Heart right ventricle (tissue), 16 donors: ENCODE data around the gene GTF3C6. TPM values are rescaled to one million over a fixed set of nuclear protein-coding genes. Genes with fewer than 3 reads are reported as not detected.
"Not testable (repeated sequence)": the region's sequence is repeated elsewhere in the genome, so short reads cannot be mapped to it uniquely, and the experiment has no call there.

ENCODE experiments used
- ATAC-seq, 8 donors: fragments of 200-7000 bp; cut with Tn5 transposase; one replicate each; pipeline ENCODE4 v1.9.1; 2020; ENCODE audit warnings: mild to moderate bottlenecking in 8 of 8, moderate library complexity in 8 of 8, moderate number of reproducible peaks in 1 of 8
- DNase-seq, 2 donors: peaks; one replicate each; pipeline ENCODE4 v3.0.0-alpha.2; 2020
- H3K27ac ChIP-seq, 10 donors: fragments of 200-600 bp; sonication (generic) in 2 of 10; one replicate each; pipeline versions ENCODE4 v1.5.0 to v1.8.0; 2020 to 2022; ENCODE audit warnings: mild to moderate bottlenecking in 3 of 10
- H3K27me3 ChIP-seq, 7 donors: fragments of 200-600 bp; one replicate each; pipeline ENCODE4 v1.8.0; 2021 to 2022; ENCODE audit warnings: mild to moderate bottlenecking in 2 of 7
- H3K36me3 ChIP-seq, 9 donors: fragments of 200-600 bp; sonication (generic) in 1 of 9; one replicate each; pipeline versions ENCODE4 v1.5.0 to v1.8.0; 2020 to 2022; ENCODE audit warnings: mild to moderate bottlenecking in 2 of 9
- H3K4me1 ChIP-seq, 9 donors: fragments of 200-600 bp; sonication (generic) in 1 of 9; one replicate each; pipeline versions ENCODE4 v1.5.0 to v1.8.0; 2020 to 2022; ENCODE audit warnings: mild to moderate bottlenecking in 4 of 9
- H3K4me3 ChIP-seq, 10 donors: fragments of 200-600 bp; sonication (generic) in 2 of 10; one replicate each; pipeline versions ENCODE4 v1.5.0 to v1.8.0; 2020 to 2022; ENCODE audit warnings: mild to moderate bottlenecking in 7 of 10, moderate library complexity in 2 of 10
- H3K9me3 ChIP-seq, 11 donors: fragments of 200-600 bp in 10 of 11; sonication (generic) in 2 of 11; one replicate each; pipeline versions ENCODE4 v1.5.0 to v1.8.0; 2013 to 2022; ENCODE audit warnings: mild to moderate bottlenecking in 2 of 11, control low read depth in 1 of 11, moderate library complexity in 1 of 11
- CTCF ChIP-seq, 9 donors: fragments of 200-600 bp; sonication (generic) in 2 of 9; IDR thresholded peaks; one replicate each; pipeline versions ENCODE4 v1.5.0 to v1.8.0; 2021 to 2022; ENCODE audit warnings: antibody characterized with exemption in 9 of 9, mild to moderate bottlenecking in 5 of 9, moderate library complexity in 1 of 9
- WGBS, 2 donors: extraction: QIAGEN DNeasy Blood & Tissue Kit; methylation state at CpG; one replicate each; pipeline ENCODE4 v1.1.7; 2013; ENCODE audit warnings: inconsistent platforms in 1 of 2; 5-methylcytosine and 5-hydroxymethylcytosine counted together
- intact Hi-C, 10 donors: fragments of 100-400 bp; cut with DNase I; formaldehyde crosslinking; loops; one replicate each; pipeline versions ENCODE4 v1.11.1 to v1.14.2; 2022
- polyA plus RNA-seq, 2 donors: library from polyadenylated mRNA; stranded (reverse); fragments of 200-250 nt; gene quantifications; one replicate each; pipeline ENCODE4 v1.2.3, GENCODE V29; 2013
- total RNA-seq, 10 donors: library from RNA; stranded (reverse); fragmentation: NEBNext Ultra II Directional in 3 of 10; extraction: Animal tissue kit (Norgen Biotek cat#: 25700) in 3 of 10; gene quantifications; one replicate each; pipeline versions ENCODE4 v1.2.1 to v1.2.4, GENCODE V29; 2021 to 2023
- donor health status: Arrhythmogenic right ventricular cardiomyopathy.
- donor health status: ischemic (EF 13 %, LVEDD 7.1; RV severe dilation, severe dysfunction).
- donor health status: healthy with polysubstance abuse.
- donor health status: DM: no; HTN: yes; CAD: no.
- donor health status: DM: no; HTN: no; CAD: no.
- donor health status: ischemic (EF 25% LVEDD 6.9; RV normal size, moderate dysfunction).
- donor health status: ischemic (EF 25% LVEDD 5.7; RV mildly dilated, moderate dysfunction).
- donor health status: healthy.
- donor health status: DM: yes; HTN: yes; CAD: no.
- donor health status: Ischemic cardiomyopathy.
- donor health status: ischemic (EF 35%, LVEDD 5.7; RV mildly dilated, moderate dysfunction).
- donor health status: nonischemic (EF 11% LVEDD 7.7; RV severe dilation, severe dysfunction).
- donor health status: DM: yes; HTN: yes; CAD: no.
- donor health status: PGD.
- donor health status: ischemic (EF 29% LVEDD 5.4; RV normal size, mild dysfunction).
- donor health status: nonischemic (EF 23%, LVEDD 6.1; RV moderate dilation, normal function).

GTF3C6 gene
- total and polyA plus RNA-seq, 12 donors = 95.9 to 128 (median 106) TPM

GRCh38 chr6:110951986-110952794 lies 6.3 kb upstream of the GTF3C6 start:
- no peak overlapping the region for H3K27ac ChIP-seq
- no peaks in the 10 kb centered on the region for H3K36me3 ChIP-seq
- DNase-seq (no peak), ATAC-seq (no peak)
- no peaks in the 10 kb centered on the region for H3K27me3 ChIP-seq
- no peak overlapping the region for H3K4me3 ChIP-seq
- intact Hi-C loops = loop anchor here in 8 of 10 donors (2.0 to 10.0 kb wide), 8 partner anchors 67 to 425 kb away; partner anchors contain the start of genes CDK19 (in 3 of the 8) and AMD1 (in 2 of the 8)
- no peak for TF ChIP-seq CTCF (IDR thresholded peaks at IDR 0.05)
- H3K9me3 ChIP-seq = no peaks in the 10 kb centered on the region
- 80 to 85% methylated on average over 8 of the region's 8 CpGs for WGBS, 2 donors
- peaks cover 0 to 6% (median 0%) of the 10 kb centered on the region in 9 donors for H3K4me1 ChIP-seq

DNA sequence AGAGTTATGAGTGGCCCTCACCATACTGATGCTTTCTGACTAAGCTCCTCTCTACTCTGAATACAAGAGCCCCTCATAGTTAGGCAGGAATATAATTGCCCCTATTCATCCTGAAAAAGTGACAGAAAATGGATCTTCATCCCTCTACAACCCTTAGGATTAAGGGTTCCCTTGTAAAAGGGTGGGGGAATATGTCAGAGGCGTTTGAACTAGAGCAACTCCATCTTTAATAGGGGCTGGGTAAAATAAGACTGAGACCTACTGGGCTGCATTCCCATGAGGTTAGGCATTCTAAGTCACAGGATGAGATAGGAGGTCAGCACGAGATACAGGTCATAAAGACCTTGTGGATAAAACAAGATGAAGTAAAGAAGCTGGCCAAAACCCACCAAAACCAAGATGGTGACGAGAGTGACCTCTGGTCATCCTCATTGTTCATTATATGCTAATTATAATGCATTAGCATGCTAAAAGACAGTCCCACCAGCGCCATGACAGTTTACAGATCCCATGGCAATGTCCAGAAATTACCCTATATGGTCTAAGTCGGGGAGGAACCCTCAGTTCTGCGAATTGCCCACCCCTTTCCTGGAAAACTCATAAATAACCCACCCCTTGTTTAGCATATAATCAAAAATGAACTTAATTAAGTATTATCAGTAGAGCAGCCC lies 4.7 kb upstream of the GTF3C6 start:
- no peak for TF ChIP-seq CTCF (IDR thresholded peaks at IDR 0.05)
- Histone ChIP-seq H3K4me3 (no peak overlapping the region), H3K4me1 (peaks cover 0 to 17% (median 6%) of the 10 kb centered on the region in 9 donors), H3K36me3 (no peaks in the 10 kb centered on the region), H3K27me3 (no peaks in the 10 kb centered on the region), H3K9me3 (no peaks in the 10 kb centered on the region), H3K27ac (no peak overlapping the region)
- no peak for DNase-seq
- intact Hi-C loops = loop anchor here in 6 of 10 donors (2.0 to 10.0 kb wide), 7 partner anchors 69 to 426 kb away; partner anchors contain the start of genes CDK19 (in 3 of the 6) and AMD1 (in 2 of the 6)
- WGBS, 2 donors = 86 to 91% methylated on average over 6 of the region's 6 CpGs
- ATAC-seq = no peak

- ATAC-seq (no peak), DNase-seq (no peak)
- no peak overlapping the region for H3K27ac ChIP-seq
- H3K4me3 ChIP-seq = peak overlapping the region in 1 of 10 donors; percentile 83
- H3K36me3 ChIP-seq = peaks cover 0 to 52% (median 34%) of the 10 kb centered on the region in 9 donors
- no peaks in the 10 kb centered on the region for H3K27me3 ChIP-seq
- H3K4me1 ChIP-seq = peaks cover 0 to 24% (median 13%) of the 10 kb centered on the region in 9 donors
- TF ChIP-seq CTCF (IDR thresholded peaks at IDR 0.05) = no peak
- no peaks in the 10 kb centered on the region for H3K9me3 ChIP-seq
- intact Hi-C loops = no loop called here
Observed at GRCh38 chr6:110960014-110960390, 1.5 kb downstream of the GTF3C6 start.

GRCh38 chr6:110962636-110963035 lies 4.1 kb downstream of the GTF3C6 start:
- peaks cover 0 to 79% (median 34%) of the 10 kb centered on the region in 9 donors for H3K36me3 ChIP-seq
- WGBS, 2 donors = 95 to 96% methylated on average over 20 of the region's 20 CpGs
- H3K27ac ChIP-seq, DNase-seq, intact Hi-C loops, H3K27me3 ChIP-seq, H3K9me3 ChIP-seq, H3K4me3 ChIP-seq, ATAC-seq: not testable (repeated sequence)
- peaks cover 0 to 20% (median 13%) of the 10 kb centered on the region in 9 donors for H3K4me1 ChIP-seq
